ENCODE results near the gene ABCC4.

ABCC4 gene

GRCh38 chr13:95155093-95155492 lies 146.2 kb downstream of the ABCC4 start:
- TF ChIP-seq, protein P1, sequence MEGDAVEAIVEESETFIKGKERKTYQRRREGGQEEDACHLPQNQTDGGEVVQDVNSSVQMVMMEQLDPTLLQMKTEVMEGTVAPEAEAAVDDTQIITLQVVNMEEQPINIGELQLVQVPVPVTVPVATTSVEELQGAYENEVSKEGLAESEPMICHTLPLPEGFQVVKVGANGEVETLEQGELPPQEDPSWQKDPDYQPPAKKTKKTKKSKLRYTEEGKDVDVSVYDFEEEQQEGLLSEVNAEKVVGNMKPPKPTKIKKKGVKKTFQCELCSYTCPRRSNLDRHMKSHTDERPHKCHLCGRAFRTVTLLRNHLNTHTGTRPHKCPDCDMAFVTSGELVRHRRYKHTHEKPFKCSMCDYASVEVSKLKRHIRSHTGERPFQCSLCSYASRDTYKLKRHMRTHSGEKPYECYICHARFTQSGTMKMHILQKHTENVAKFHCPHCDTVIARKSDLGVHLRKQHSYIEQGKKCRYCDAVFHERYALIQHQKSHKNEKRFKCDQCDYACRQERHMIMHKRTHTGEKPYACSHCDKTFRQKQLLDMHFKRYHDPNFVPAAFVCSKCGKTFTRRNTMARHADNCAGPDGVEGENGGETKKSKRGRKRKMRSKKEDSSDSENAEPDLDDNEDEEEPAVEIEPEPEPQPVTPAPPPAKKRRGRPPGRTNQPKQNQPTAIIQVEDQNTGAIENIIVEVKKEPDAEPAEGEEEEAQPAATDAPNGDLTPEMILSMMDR (IDR thresholded peaks at IDR 0.05): no peak
- intact Hi-C loops (cut with DNase I; ENCODE audit: low total_unique reads): no loop called here
- Histone ChIP-seq H3K4me3 (no peak overlapping the region), H3K4me1 (no peaks in the 10 kb centered on the region), H3K27me3 (no peaks in the 10 kb centered on the region), H3K36me3 (no peaks in the 10 kb centered on the region), H3K9me3 (no peaks in the 10 kb centered on the region), H3K27ac (no peak overlapping the region)
- DNase-seq: no peak

- Histone ChIP-seq H3K4me1 (no peaks in the 10 kb centered on the region), H3K27ac (no peak overlapping the region), H3K9me3 (no peaks in the 10 kb centered on the region), H3K4me3 (no peak overlapping the region), H3K27me3 (no peaks in the 10 kb centered on the region), H3K36me3 (no peaks in the 10 kb centered on the region)
- TF ChIP-seq, protein P1 (IDR thresholded peaks at IDR 0.05): no peak
- no peak for DNase-seq
- intact Hi-C loops (cut with DNase I; ENCODE audit: low total_unique reads): loop anchor here (5.0 kb wide), 1 partner anchor 322 kb away; no protein-coding TSS in a partner anchor
Observed at GRCh38 chr13:95154413-95154886, 146.8 kb downstream of the ABCC4 start.

GRCh38 chr13:95153647-95154412 lies 147.4 kb downstream of the ABCC4 start:
- TF ChIP-seq, protein P1 (IDR thresholded peaks at IDR 0.05): no peak
- no peaks in the 10 kb centered on the region for H3K27me3 ChIP-seq
- no peak overlapping the region for H3K27ac ChIP-seq
- no peak for DNase-seq
- H3K4me1 ChIP-seq: no peaks in the 10 kb centered on the region
- H3K36me3 ChIP-seq: no peaks in the 10 kb centered on the region
- no peak overlapping the region for H3K4me3 ChIP-seq
- intact Hi-C loops (cut with DNase I; ENCODE audit: low total_unique reads): loop anchor here (5.0 kb wide), 1 partner anchor 322 kb away; no protein-coding TSS in a partner anchor
- no peaks in the 10 kb centered on the region for H3K9me3 ChIP-seq

DNA sequence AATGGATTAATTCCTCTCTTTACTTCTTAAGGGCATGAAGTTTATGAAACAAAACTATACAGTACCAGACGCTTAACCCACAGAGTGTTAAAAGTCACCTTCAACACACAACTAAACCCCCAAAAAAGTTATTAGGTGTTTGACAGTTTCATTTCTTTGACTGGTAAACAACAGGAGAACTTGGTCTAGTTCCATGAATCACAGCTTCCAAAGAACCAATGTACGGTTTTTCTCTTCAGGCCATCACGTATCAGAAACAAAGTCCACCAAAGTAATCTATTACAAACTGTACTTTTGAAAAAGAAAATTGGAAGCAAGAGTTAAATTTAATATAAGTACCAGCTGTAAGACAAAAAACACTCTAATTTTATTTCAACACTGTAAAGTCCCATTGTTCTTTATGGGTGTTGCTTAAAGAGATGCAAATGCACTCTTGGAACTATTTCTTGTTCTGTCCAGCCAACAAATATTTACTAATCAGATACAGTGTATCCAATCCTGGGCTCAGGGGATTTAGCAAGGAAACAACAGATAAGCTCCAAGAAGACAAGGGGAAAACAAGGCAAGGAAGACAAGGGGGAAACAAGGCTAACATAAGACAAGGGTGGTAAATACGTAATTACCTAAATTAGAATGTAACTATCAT lies 149.2 kb downstream of the ABCC4 start:
- Histone ChIP-seq H3K4me1 (no peaks in the 10 kb centered on the region), H3K9me3 (no peaks in the 10 kb centered on the region), H3K27me3 (no peaks in the 10 kb centered on the region), H3K4me3 (no peak overlapping the region), H3K27ac (no peak overlapping the region), H3K36me3 (no peaks in the 10 kb centered on the region)
- no peak for DNase-seq
- intact Hi-C loops (cut with DNase I; ENCODE audit: low total_unique reads): loop anchor here (5.0 kb wide), 1 partner anchor 320 kb away; no protein-coding TSS in a partner anchor
- TF ChIP-seq, protein P1 (IDR thresholded peaks at IDR 0.05): no peak

DNA sequence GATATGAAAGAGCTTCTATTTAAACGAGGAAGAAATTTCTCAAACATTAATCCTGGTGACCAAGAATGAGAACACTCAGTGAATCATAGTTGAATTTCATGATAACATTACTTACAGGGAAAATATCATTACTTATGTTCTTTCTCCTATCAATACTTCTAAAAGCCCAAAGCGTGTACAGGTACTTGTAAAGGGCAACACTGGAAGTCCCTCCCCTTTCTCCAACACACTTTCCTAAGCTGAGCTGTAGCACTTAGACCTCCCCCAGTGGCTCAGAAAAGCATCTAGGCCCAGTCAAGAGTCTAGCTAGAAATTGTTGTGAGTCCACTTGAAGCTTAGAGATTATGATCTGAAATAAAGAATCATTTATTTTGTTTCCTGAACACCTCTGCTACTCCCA lies 150.7 kb downstream of the ABCC4 start:
- Histone ChIP-seq H3K27ac (no peak overlapping the region), H3K4me3 (no peak overlapping the region), H3K9me3 (no peaks in the 10 kb centered on the region), H3K27me3 (no peaks in the 10 kb centered on the region), H3K4me1 (no peaks in the 10 kb centered on the region), H3K36me3 (no peaks in the 10 kb centered on the region)
- intact Hi-C loops (cut with DNase I; ENCODE audit: low total_unique reads): loop anchor here (5.0 kb wide), 1 partner anchor 318 kb away; no protein-coding TSS in a partner anchor
- TF ChIP-seq, protein P1 (IDR thresholded peaks at IDR 0.05): no peak
- no peak for DNase-seq

Data from tibial artery (tissue), 4 donors.